OCI-M1 (cell line): ENCODE results near the gene CRYGB.
"Not testable (repeated sequence)": the region's sequence is repeated elsewhere in the genome, so short reads cannot be mapped to it uniquely, and the experiment has no call there.

Source experiments
- DNase-seq: peaks from one replicate; lab custom pipeline; 2025; lab: John Stamatoyannopoulos, UW

CRYGB gene

DNA sequence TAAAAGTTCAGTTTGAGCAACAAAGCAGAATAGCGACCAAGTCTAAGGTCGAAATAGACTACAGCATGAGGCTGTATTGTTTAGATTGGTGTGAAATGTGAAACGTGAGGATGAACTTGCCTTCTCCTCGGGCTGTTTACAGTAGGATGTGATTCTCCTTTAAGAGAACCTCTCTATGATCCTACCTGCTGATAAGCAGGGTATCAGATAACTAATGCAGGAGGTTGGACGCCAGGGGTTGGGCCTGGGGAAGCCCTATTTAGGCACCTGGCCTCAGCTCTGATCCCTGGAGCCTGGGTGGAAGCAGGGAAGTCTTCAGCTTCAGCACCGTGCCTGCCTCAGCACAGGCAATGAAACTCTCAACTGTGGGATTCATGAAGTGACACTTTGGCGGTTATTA is 33.0 kb downstream of the CRYGB start:
- no peak for DNase-seq

DNA sequence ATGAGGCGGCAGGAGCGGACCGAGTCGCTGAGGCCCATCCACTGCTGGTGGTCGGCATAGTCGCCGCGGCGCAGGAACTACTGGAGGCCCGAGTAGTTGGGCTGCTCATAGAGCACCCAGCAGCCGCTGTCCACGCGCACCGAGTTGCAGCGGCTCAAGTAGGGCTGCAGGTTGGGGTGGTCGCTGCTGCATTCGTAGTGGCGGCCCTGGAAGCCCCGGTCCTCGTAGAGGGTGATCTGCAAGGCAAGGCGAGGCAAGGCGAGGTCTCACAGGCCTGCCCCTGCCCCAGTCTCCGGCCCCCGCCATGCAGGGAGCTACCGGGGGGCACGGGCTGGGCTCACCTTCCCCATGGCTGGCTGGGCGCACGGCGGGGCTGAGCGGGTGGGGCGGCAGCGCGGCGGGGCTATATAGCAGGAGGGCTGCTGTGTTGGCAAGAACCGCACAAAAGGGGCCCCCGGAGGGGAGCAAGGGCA is 33.6 kb downstream of the CRYGB start:
- DNase-seq, result not testable (repeated sequence)

DNA sequence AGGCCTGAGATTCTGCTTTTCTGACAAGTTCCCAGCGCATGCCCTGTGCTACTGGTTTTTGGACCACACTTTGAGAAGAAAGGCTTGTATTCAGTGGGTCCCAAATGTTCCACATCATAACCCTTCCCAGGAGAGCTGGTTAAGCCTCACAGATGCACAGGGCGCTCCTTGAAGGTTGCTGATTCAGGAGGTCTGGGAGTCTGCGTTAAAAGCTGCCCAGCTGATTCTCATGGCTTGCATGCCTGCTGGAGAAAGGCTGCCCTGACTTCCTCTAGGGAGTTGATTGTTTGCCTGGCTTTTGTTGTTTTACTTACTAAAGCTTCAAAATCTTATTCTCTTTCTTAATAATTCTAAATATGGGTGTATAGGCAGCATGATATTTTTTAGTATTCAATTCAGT is 42.3 kb downstream of the CRYGB start:
- DNase-seq, result no peak

DNA sequence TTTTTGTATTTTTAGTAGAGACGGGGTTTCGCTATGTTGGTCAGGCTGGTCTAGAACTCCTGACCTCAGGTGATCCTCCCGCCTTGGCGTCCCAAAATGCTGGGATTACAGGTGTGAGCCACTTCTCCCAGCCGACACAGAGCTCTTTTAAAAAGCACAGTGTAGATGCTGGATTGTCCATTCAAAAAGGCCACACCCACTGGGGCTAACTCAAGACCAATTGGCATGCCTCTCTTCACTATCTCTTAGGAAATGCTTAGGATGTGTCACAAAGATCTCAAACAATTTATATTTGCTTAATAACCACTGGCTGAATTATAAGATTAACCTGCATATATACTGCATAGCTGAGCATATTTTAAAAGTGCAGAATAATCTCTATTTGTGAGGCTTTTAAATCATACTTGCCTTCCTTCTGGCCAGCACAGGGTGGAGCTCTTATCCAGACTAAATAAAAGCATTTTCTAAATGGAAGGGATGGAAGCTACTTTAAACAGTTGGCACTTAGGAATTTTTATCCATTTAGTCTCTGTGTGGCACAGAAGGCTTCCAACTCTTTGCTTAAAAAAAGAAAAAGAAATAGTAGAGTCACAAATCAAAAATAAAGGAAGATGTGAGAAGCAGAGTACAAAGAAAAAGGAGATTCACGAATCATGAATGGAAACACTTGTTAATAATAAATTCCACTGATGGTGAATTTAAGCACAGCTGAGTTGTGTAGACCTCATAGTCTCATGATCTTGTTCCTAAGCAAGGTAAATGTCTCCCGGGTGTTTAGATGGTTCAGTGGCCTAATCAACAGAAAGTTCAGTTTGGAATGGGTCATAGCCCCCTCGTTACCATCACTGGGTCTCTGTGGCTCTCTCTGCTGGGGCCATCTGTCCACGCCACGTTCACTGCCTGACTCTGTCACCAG is 44.0 kb downstream of the CRYGB start:
- peak; percentile 70 for DNase-seq

DNA sequence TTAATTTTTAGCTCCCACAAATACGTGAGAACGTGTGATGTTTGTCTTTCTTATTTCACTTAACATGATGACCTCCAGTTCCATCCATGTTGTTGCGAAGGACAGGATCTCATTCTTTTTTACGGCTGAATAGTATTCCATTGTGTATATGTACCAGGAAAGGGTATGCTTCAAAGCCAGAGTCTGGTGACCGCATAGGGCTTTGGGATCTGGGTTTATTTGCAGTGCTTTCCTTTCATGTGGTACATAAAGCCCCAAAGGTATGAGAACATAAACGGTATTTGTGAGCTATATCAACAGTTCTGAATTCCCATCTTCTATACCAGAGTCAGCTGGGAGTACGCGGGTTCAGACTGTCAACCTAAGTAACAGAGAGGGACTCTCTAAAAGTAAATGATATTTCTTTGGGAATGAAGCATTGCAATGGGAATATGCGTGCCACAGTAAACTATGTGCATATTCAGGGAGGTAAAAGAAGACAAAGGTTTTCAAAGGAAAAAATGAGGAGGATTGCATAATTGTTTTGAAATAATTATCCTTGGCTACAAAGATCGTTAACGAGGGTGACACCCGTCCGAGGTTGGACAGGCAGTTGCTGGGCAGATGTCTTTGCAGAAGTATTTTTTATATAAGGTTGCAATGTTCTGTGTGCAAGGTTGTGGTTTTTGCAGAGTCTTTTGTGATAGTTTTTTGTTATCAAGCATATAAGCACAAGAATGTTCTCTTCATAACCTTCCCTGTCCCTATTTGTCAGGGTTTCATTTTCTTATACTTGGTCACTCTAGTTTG is 46.1 kb downstream of the CRYGB start:
- DNase-seq, result peak; percentile 35

DNA sequence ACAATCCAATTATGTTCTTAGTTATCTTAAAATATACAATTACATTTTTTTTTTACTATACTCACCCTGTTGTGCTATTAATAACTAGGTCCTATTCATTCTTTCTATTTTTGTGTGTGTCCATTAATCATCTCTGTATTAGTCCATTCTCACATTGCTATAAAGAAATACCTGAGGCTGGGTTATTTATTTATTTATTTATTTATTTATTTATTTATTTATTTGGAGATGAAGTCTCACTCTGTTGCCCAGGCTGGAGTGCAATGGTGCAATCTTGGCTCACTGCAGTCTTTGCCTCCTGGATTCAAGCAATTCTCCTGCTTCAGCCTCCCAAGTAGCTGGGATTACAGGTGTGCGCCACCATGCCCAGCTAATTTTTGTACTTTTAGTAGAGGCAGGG is 47.3 kb downstream of the CRYGB start:
- DNase-seq, result not testable (repeated sequence)

DNA sequence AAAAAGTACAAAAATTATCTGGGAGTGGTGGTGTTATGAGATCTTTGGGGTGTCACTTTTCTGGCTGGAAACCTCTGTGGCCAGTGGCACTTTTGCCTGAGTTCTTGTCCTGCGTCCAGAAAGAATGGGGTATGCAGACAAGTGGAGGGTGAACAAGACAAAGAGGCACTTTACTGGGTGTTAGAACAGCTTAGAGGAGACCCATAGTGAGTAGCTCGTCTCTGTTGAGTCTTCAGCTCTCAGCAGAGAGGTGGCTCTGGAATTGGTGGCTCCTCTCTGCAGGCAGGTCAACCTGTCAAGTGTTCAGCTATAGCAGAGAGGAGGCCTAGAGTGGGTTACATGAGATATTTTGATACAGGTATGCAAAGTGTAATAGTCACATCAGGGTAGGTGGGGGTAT is 47.7 kb downstream of the CRYGB start:
- DNase-seq, result no peak

DNA sequence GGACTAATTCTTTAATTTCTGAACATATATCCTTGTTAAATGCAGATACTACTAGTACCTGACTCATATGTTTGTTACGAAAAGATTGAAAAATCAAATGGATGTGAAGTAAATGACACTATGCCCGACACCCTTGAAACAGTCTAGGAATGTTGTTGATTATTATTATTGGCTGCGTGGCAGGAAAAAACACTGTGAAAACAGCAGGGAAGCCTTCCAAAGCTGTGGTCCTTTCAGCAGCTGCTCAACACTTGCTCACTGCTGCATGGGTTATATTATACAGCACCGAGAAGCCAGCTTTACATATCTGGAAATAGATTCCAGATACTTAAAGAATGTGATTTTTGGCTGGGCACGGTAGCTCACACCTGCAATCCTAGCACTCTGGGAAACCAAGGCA is 48.2 kb downstream of the CRYGB start:
- DNase-seq, result no peak

DNA sequence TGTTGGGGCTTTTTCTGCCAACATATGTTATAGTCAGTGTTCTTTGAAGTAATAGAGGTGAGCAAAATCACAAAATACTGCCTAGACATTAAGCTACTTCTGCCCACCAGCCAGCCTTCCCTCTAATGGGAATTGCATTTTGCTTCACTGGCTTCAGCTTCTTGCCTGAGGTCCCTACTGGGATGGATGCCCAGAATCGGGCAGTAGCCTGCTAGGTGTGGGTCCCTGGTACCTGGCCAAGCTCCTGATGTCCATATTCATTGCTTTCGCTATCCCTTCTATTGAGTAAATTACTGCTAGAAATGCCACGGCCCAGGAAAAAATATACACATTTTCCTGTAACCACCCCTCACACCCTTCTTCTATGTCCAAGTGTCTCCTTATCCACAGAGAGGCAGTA is 48.6 kb downstream of the CRYGB start:
- DNase-seq, result no peak

DNA sequence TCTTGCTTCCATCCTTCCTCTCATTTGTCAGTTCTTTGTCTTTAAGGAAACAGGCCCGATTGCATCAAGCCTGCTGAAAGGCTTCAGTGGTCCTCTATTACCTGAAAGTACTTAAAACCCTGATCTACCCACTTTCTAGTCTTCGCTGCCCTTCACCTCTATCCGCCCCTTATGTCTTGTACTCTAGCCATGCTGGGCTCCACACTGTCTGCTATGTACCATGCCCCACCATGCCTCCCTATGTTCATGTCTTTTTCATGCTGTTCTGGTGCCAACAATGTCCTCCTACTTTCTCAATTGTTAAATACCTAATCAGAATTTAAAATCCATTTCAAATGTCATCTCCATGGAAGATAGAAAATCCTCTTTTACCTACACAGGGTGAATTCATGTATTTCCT is 49.9 kb downstream of the CRYGB start:
- DNase-seq, result no peak

DNA sequence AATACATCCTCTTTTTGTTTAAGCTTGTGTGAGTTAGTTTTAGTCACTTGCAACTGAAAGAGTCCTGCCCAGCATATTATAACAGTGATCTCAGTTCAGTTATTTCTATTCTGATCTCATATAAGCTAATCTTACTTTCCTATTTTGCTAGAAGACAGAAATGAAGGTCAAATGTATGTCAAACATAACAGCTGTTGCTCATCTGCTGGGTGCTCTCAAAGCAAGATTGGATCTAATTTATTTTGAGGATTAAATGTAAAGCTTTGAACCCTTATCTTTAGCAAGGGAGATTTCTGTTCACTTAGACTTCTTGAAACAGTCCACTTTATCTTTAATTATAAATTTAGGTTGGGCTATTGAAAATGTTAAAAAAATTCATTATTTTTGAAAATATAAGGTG is 52.8 kb downstream of the CRYGB start:
- DNase-seq, result peak; percentile 21
